ENCODE results near the gene SNX22.
"Not testable (repeated sequence)": the region's sequence is repeated elsewhere in the genome, so short reads cannot be mapped to it uniquely, and the experiment has no call there.

The SNX22 gene

DNA sequence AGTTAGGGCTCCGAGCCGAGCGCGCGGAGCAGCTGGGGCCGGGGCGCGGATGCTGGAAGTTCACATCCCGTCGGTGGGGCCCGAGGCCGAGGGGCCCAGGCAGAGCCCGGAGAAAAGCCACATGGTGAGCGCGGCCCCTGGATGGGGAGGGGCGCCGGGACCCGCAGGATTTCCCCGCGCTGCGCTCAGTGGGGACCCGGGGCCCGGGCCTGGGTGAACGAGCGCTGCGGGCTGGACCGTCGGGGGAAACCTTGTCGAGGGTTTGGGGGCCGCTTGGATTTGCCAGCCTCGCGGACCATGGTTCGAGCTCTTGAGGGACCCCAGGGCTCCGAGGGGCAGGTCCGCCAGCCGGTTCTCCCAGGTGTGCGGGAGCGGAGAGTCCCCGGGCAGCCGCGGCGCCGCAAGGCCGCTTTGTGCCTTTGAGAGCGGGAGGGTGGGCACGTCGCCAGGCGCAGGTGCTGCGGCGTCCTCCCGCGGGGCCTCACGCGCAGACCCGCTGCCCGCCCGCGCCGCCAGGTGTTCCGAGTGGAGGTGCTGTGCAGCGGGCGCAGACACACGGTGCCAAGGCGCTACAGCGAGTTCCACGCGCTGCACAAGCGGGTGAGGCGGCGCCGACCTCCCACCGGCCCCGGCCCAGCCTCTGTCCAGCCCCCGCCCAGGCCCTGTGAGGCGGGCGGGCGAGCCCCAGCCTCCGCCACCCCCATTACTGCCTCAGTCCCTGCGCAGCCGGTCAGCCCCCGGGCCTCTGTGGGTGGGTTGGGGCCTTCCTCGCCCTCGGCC is at the start of gene SNX22:
Gene SNX22 (plus strand): TSS at position 5 of the 780 bp plus-strand sequence. CDS start 45 bp downstream, at position 50.
- DNase-seq = no peak

DNA sequence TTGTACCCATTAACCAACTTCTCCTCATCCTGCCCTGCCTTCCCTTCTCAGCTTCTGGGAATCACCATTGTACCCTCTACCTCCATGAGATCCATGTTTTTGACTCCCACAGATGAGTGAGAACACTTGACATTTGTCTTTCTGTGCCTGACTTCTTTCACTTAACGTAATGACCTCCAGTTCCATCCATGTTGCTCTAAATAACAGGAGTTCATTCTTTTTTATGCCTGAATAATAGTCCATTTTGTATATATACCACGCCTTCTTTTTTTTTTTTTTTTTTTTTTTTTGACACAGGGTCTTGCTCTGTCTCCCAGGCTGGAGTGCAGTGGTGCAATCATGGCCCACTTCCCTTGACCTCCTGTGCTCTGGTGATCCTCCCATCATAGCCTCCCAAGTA is 49.0 kb upstream of the SNX22 start:
- DNase-seq = no peak

DNA sequence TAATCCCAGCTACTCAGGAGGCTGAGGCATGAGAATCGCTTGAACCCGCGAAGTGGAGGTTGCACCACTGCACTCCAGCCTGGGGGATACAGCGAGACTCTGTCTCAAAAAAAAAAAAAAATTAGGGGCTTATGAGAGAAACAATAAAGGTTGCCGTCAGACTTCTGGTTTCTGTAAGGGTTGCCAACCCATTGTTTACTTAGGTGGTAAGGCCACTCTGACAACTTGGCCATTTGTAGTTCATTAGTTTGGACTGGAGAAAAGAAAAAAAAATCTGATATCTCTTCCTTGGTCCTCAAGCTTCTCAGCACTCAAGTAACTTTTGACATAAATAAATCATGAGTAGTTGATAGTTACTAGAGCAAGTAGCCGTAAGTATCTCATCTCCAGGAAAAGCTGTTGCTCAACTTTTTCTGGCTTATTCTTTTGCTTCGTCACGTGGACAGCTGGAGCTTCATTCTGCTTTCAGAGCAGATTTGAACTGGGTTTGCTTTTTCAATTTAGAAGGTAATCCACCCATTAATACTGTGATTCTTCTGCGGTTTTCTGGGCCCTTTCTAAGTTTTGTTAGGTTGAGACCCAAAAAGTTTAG is 46.3 kb upstream of the SNX22 start:
- no peak for DNase-seq

DNA sequence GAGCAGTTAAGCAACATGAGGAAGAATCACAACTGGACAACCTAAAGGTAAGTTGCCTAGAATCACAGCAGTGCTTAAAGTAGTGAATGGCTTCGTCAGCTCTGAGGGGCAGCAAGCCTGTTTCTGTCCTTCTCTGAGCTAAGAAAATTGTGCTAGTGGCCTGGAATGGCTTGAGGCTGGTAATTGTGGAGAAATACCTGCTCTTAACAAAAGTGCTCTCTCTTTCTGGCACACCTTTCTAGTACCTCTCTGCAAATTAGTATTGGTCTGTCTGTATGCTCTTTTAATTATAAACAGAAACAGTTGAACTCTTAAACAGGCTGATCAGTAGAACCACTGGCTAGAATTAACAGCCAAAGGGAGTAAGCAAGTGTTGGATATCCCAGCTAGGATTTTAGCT is 44.2 kb upstream of the SNX22 start:
- DNase-seq = no peak

DNA sequence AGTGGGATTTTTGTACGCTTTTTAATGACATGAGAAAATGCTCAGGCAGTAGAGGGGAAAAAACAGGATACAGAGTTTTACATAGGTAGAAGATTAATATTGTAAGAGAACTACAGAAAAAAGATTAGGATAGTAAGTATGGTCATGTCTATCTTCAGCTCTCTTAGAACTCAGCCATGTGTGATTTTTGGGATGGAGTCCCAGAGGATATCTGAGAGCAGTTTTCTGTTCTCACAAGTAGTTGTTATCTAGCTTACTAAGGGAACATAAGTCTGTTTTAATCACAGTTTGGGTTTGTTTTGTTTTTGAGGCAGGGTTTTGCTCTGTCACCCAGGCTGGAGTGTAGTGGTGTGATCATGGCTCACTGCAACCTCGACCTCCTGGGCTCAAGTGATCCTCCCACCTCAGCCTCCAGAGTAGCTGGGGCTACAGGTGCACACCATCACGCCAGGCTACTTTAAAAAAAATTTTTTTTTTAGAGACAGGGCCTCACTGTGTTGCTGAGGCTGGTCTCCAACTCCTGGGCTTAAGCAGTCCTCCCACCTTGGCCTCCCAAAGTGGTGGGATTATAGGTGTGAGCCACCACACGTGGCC is 41.3 kb upstream of the SNX22 start:
- not testable (repeated sequence) for DNase-seq

DNA sequence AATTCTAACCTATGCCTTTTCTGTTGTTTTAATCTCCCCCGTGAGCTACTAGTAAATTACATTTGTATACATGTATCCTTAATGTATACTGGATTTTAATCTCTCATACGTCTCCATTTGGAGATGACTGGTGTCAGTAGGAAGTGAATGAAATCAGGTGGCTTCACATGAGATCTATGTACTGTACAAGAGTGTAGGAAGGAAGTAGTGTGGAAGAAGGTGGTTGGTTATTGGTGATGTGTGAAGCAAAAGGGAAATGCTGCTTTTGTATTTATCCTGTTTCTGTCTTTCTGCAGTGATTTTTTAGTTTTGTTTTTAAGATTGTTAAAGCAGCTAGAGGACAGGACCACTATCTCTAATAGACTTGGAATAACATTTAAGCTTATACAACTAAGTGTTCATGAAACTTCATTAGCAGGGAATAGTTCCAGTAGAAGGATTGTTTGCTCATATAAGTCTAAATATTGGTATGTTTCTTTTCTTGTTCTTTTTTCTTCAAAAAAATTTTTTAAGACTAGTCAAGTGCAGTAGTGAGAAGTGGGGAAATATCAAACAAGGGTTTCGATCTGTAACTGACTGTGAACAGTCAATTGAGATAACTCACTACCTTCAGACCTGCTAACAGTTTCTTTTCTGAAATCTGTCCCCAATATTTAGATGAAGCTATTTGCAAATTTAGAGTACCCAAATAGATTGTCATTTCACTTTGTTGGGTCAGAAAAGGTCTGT is 40.4 kb upstream of the SNX22 start:
- no peak for DNase-seq

DNA sequence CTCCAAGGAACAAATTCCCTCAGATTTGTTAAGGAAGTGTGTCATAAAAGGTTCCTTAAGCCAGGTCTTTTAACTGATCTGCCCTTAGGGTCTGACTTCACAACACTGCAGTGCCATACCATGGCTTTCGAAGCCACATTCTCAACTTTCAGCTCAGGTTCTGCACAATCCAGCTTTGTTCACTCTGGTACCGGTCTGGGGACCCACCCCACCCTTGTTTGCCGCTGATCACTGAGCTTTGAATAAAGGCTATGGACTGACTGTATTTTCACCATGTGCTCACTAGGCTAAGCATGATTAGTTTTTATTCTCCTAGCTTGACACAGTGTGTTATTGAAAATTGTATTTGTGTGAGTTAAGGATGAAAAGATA is 39.9 kb upstream of the SNX22 start:
- no peak for DNase-seq

DNA sequence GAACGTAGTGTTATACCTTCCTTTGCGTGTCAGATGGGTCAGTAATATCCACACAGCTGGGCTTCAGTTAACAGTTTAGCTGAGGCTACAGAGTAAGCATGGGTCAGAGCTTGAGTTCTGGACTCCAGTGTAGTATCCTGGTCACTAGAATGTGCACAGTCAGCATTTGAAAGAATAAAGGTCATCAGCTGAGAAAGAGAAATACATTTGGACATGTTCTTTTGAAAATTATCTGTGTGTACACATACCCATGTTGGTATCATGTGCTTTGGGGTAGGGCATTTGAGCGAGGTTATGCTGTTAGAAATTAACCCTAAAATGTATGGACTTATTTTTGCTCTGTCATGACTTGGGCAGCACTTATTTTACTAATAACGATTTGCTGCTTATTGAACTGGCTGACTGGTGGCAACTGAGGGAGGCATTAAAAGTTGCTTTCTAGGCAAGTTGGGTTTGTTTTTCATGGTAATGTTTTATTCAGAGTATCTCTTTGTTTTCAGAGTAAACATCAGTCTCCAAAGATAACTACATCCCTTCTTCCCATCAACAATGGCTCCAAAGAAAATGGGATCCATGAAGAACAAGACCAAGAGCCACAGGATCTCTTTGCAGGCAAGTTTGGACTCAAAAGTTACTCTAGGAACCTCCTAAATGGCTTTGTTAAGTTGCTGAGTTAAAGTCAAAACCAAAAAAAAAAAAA is 39.3 kb upstream of the SNX22 start:
- no peak for DNase-seq

DNA sequence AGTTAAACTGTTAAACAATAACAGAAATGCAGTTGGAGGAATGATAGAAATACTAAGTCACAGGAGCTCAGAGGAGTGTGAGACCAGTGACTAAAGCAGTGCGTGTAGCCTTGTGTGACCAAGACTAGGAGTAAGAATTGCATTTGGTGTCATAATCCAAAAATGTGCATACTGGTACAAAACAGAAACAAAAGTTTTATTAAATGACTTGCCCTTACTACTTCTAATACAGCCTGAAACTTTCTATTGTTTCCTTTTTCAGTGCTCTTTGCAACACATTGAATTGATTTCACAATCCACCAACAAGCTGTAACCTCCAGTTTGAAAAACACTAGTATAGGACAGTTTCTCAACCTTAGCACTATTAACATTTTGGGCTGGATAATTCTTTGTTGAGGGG is 38.6 kb upstream of the SNX22 start:
- DNase-seq = peak; percentile 49

DNA sequence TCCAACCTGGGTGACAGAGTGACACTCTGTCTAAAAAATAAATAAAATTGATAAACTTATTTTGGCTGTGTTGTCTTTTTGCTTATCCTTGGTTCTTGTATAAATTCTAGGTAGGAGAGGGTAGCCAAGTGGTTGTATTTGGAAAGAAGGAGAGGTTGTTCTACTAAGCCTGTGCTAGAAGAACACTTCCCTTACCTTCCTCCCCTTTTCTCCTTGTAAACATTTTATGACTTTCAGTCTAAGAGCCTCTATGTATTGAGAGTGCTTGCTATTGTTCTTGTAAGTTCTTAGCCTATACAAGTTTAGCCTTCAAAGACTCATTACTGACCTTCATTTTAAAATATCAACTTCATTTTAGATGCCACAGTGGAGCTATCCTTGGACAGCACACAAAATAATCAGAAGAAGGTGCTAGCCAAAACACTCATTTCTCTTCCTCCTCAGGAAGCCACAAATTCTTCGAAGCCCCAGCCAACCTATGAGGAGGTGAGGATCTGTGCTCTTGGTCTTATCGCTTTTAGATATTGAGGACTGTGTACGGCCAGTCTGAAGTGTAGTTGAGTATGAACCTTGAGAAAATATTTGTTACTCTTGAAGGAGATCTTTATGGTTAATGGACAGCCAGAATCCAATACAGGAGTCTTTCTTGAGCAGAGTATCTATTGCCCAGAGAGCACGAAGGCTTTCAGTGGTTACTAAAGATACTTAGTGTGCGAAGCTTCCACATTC is 33.6 kb upstream of the SNX22 start:
- DNase-seq = no peak

DNA sequence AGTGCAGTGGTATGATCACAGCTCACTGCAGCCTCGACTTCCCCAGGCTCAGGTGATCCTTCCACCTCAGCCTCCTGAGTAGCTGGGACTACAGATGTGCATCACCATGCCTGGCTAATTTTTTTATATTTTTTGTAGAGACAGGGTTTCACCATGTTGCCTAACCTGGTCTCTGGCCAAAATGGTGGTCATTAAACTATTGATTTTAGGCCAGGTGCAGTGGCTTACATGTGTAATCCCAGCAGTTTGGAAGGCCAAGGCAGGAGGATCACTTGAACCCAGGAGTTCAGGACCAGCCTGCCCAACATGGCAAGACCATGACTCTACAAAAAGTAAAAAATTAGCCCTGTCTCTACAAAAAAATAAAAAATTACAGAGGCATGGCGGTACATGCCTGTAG is 31.2 kb upstream of the SNX22 start:
- not testable (repeated sequence) for DNase-seq

DNA sequence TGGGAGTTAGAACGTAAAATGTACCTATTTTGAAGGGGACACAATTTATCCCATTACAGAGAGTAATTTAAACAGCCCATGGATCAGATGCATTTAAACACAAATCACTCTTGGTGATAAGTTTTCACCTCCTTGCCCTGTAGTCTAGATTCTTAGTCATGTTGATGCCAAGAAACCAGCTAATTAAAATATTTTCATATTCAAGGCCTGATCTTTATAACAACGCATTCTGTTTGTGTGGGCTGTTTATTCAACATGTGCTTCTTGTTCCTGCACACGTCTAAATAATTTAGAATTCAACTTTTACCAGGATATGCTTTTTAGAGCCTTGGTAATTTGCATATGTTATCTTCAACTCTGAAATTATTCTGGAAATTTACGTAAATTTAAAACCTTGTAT is 29.9 kb upstream of the SNX22 start:
- DNase-seq = no peak

DNA sequence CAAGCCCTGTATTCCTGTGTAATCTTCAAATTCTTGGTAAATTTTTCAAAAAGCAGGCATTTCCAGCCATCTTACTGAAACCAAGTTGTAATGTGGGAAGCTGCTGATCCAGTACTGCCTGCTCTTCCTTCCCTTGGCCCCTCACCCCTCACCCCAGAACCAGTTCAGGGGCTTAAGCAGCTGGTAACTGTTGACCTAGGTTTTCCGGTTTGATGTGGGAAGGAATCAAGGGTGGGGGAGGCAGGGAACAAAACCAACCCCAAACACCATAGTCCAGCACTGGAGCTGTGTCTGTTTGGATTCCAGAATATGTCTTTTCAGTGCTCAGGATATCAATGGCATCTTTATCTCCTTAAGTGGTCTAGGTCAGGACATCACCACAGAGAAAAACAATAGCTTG is 29.1 kb upstream of the SNX22 start:
- no peak for DNase-seq

DNA sequence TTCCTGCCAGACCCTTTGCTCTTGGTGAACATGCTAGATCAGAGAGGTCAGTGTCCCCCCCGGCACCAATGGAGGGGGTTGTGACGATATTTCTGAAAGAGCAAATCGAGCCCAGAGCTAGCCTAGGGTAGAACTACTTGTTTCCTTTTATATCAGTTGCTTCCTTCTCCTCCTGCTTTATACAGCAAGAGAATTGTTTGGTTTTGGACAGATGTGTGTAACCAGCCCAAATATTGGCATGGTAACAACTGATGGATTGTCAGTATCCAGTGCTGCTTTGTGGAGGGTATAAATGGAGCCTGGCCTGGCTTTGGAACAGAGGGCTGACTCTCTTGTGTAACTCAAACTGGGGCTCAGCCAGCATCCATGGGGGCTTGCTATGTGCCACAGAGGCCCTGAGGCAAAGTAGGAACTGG is 28.6 kb upstream of the SNX22 start:
- no peak for DNase-seq

DNA sequence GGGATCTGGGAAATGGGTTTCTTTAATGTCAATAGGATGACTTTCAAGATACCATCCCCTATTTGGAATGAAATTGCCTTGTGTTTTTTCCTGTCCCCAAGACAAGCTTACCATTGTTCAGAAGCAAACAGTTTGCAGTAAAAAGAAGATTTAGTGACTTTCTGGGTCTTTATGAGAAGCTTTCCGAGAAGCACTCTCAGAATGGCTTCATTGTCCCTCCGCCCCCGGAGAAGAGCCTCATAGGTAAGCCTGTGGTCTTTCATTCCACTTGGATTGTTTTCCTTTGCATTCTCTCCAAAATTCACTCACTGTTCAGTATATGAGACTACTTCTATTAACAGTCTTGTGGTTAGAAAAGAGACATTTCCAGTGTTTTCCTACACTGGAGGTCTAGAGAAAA is 25.6 kb upstream of the SNX22 start:
- DNase-seq = no peak

DNA sequence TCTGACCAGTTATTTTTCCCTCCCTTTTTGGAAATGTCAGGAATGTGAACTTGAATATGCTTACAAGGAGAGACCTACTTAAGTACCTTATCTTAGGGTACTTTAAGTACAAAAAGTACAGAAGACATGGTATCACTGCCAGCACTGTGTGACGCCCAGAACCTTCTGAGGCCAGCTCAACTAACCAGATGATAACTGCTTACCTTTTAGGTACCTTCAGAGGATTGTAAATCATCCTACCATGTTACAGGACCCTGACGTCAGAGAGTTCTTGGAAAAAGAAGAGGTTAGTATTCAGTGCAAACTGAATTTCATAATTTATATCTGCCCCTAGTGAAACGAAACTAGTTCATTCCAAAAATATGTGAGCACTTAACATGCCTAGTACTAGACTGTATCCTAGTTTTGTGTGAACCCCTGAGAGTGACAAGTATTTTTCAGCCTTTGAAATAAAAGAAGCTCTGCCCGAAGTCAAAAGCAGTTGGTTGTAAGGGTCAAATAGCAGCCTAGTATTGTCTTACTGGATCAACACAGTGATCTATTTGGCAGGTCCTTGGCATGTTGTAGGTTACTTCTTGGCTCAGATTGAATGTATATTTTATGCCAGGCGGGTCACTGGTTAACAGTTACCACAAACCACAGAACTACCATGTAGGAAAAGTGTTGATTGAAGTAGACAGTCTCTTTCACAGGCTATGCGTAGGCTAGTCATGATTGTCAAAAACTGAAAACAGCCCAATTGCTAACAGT is 23.8 kb upstream of the SNX22 start:
- DNase-seq = no peak

DNA sequence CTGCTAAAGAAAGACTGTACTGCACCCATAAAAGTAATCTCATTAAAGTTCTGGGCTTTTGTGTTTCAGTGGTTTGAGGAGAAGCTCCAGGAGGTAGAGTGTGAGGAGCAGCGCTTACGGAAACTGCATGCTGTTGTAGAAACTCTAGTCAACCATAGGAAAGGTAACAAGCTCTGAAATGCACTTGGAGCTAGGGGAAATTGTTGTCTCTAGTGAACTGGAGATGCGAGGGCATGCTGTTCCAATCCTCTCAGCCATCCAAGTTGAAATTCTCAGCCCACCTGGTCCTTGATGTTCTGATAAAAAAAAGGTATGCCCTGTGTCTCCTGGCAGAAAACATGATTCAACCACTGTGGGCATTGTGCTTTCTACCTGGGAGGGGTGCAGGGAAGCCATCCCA is 21.4 kb upstream of the SNX22 start:
- DNase-seq = no peak

DNA sequence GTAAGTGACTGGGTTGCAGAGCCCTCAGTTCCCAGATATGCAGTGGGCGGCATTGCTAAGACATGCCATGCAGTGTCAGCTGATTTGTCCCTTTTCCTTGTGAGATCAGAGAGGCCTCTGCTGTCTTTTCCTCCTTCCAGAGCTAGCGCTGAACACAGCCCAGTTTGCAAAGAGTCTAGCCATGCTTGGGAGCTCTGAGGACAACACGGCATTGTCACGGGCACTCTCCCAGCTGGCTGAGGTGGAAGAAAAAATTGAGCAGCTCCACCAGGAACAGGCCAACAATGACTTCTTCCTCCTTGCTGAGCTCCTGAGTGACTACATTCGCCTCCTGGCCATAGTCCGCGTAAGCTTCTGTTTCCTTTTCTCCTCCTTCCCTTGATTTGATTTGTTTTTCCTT is 20.0 kb upstream of the SNX22 start:
- no peak for DNase-seq

DNA sequence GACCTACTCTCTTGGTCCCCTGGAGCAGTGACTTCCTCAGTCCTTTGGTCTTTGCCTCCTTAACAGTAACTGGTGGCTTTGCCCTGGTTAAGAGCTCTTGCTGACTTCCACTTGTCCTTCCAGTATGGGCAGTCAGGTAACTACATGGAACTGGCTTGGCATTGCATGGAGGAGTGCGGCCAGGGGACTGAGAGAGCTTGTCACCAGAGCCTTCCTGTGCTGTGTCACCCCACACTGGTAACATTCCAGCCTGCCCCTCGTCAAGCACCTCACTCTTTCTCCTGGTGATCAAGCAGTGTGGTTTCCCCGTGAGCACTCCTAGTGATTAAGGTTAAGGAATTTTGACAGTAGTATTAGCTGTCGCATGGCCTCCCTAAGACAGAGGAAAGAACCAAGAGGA is 19.3 kb upstream of the SNX22 start:
- no peak for DNase-seq

DNA sequence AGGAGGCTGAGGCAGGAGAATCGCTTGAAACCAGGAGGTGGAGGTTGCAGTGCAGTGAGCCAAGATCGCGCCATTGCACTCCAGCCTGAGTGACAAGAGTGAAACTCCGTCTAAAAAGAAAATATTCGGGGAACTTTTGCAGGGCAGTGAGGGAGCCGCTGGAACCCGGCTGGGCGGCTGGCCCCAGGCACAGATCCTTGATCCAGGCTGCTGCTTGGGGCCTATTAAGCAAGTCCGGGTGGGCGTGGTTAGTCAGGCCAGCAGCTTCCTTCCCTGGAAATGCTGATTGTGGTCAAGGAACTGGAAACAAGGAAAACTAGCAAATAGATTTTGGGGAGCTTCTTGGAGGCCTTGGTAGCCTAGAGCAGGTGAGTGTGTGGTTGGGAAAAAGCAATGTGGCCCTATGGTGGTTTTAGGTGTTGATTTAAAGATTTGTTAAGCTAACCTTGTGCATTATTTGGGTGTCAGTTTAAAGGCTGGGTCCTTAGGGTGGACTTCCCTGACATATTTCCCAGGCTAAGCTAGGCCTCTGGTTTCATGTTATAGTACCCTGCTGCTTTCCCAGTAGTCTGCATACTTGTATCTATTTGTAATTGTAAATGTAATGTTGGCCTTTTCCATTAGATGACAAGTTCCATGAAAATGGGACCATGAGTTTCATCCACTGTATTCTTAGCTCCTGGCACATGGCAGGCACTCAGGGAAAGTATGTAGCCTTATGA is 17.7 kb upstream of the SNX22 start:
- no peak for DNase-seq

DNA sequence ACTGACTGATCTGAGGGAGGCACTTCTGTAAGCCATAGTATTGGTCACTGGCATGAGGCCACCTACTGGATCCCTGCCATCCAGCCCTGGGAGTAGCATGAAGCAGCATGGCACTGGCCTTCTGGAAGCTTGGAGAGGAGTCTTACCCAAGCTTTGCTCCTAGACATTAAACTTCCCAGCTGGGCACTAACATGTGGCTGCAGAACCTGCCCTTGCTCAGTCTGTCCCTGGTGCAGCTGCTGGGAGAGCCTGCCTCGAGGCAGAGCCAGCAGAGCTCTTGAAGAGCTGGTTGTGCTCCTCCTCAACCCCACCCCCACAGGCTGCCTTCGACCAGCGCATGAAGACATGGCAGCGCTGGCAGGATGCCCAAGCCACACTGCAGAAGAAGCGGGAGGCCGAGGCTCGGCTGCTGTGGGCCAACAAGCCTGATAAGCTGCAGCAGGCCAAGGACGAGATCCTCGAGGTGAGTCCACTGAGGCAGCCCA is 17.1 kb upstream of the SNX22 start:
- no peak for DNase-seq

Measured in kidney glomerular epithelial cell (primary cell).